ENCODE results near the gene TSGA10IP.

The TSGA10IP gene

DNA sequence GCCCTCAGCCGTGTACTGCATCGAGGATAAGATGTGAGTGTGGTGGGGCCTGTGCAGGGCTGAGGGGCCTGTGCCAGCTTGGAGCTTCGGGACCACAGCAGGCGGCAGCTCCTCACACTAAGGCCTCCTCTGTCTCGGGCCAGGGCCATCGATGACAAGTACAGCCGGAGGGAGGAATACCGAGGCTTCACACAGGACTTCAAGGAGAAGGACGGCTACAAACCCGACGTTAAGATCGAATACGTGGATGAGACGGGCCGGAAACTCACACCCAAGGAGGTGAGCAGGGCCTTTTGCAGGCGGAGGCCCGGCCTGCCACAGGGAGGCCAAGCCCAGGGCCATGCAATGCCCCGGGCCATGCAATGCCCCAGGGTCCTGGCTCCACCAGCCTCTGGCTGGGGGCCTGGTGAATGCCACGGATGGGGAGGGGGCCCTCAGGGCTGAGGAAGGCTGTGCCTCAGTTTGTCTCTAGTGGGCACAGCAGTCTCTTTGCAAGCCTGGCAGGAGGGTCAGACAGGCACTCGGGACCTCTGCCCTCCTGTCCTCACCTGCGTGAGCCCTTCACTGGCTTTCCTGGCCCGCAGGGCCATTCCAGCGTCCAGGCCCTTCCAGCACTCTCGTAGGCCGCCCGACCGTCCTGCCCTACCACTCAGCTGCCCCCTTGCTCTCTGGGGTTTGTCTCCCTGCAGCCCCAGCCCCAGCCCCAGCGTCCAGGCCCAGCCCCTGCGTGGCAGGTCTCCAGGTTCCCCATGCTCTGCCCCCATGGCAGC, 32.5 kb downstream of the TSGA10IP start:
- DNase-seq (ENCODE audit: low read depth) = no peak

- no peak for DNase-seq (ENCODE audit: low read depth)
Observed at GRCh38 chr11:65978391-65979238, 33.3 kb downstream of the TSGA10IP start.

DNA sequence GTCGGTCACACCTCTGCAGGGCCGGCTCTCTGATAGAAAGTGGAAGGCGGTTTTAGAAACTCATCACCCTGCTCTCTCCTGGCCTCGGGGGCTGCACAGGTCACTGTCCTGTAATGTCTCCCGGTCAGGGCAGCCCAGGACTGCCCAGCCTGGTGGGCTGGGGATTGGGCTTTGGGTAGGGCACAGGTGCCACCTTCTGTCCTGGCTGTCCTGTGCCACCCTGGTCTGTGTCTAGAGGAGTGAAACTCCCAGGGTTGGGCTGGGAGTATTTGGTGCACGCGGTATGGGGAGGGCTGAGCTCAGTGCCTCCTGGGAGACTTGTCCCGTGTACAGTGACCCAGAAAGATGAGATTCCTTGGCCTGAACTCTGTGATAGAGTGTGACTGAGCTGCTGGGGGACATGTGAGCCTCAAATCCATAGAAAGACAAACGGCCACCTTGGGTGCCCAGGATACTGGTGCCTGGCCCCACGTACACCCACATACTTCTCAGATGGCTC, 34.0 kb downstream of the TSGA10IP start:
- DNase-seq (ENCODE audit: low read depth) = no peak

DNA sequence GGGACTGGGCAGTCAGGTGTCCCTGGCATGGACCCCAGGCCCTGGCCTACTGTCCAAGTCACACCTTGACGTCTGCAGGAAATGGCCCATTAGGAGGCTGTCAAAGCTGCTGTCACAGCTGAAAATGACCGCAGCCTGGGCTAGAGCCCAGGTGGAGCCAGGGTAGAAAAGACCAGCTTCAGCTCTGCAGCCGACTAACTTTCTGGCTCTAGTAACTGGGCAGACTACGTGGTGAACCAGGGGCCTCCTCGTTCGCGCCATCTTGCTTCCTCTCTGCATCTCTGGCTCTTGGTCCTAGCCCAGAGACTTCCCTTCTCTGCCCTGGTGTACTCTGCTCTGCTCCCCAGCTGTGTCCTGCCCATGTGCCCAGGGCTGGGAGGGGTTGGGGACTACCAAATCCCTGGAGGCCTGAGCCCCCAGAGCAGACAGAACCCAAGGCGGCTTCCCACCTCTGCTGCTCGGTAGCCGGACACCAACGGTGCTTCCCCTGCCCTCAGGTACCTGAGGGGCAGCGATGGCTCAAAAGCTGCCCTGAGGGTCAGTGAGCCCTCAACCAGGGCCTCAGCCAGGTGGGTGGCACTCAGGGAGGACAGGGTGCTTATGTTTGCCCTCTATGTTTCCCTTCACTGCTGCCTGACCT, 35.9 kb downstream of the TSGA10IP start:
- DNase-seq (ENCODE audit: low read depth) = no peak

- DNase-seq (ENCODE audit: low read depth) = no peak
Observed at GRCh38 chr11:65981972-65982823, 36.9 kb downstream of the TSGA10IP start.

DNA sequence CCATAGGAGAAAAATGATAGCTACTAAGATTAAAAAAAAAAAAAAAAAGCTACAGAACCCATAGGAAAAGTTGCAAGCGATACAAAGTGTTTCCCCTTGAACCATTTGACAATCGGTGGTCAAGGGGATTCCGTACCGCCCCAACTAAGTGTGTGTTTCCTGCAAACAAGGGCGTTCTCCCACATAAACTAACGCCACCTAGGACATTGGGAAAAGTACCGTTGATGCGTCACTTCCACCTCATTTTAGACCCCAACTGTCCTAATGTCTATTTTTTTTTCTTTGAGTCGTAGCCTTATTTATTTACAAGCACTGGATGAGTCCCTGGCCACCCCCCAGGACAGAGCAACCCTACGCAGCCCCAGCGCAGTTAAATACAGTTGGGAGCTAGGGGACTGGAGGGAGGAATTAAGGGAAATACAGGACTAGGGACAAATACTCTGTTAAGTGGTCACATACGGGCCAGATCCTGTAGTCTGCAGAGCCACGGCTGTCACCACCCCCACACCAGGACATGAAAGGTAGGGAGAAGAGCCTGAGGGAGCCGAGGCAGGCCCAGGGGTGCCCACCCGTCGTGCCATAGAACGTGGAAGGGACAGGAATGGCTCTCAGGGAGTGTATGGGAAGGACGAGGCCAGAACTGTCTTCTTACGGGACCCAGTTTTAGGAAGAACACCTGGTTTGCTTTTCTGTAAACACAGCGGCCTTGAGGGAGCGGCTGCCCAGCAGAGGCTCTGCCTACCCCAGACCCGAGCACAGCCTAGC, 37.7 kb downstream of the TSGA10IP start:
- DNase-seq (ENCODE audit: low read depth) = no peak

- no peak for DNase-seq (ENCODE audit: low read depth)
Observed at GRCh38 chr11:65983589-65983987, 38.3 kb downstream of the TSGA10IP start.

GRCh38 chr11:65987336-65987735, 42.1 kb downstream of the TSGA10IP start:
- DNase-seq (ENCODE audit: low read depth) = no peak

DNA sequence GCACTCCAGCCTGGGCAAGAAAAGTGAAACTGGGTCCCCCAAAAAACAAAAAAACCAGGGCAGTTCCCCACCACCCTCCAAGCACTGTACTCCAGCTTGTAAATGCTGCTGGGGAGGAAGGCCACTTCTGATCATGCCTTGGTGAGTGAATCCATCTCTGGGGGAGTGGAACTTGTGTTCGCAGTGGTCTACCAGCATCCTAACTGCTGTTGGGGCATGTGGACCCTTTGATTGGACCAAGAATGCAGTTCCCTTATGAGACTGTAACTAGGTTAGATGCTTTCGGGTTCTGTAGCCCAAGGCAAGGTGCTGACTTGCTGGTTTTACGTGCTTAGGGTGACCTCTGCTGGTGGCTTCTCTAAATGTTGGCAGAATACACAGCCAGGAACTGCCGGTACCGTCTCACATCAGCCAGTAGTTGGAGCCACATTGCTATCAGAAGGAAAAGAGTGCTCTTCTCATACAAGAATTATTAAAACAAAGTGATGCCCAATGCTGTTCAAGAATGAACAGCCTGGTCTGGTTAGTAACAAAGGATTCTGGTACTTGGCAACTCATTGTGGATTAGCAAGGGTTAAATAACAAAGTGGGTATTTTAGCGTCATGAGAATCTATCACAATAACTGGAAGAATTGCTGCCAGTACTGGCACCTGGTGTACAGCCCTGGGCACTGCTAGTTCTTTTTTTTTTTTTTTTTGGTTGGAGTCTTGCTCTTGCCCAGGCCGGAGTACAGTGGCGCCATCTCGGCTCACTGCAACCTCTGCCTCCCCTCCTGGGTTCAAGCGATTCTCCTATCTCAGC, 43.7 kb downstream of the TSGA10IP start:
- DNase-seq (ENCODE audit: low read depth) = peak; percentile 74

DNA sequence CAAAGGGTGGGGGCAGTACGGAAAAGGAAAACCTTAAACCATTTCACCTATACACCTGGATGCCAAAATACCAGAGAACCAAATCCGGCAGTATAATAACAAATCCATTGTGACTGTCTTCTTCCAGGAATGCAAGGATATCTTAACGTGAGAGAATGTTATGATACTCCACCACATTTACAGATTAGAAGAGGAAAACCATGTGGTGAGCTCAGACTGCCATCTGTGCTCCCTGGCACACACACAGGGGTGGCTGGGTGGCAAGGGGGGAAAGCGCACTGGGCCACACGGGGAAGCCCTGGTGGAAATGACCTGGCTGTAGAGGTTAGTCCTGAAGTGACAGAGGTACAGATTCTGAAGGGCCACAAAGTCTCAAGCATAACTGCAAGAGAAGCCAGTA, 46.8 kb downstream of the TSGA10IP start:
- DNase-seq (ENCODE audit: low read depth) = no peak

- no peak for DNase-seq (ENCODE audit: low read depth)
Observed at GRCh38 chr11:65997286-65997685, 52.0 kb downstream of the TSGA10IP start.

- peak; percentile 83 for DNase-seq (ENCODE audit: low read depth)
Observed at GRCh38 chr11:66001942-66002647, 56.8 kb downstream of the TSGA10IP start, which contains the start of the genes BANF1 and EIF1AD. Gene BANF1 (plus strand): TSS chr11:66002503. CDS start chr11:66003251, 748 bp downstream. Gene EIF1AD (minus strand): TSS chr11:66002157. CDS start chr11:66000389, 1,768 bp downstream.

- no peak for DNase-seq (ENCODE audit: low read depth)
Observed at GRCh38 chr11:66002648-66003225, 57.5 kb downstream of the TSGA10IP start.

GRCh38 chr11:66003291-66003690, 58.0 kb downstream of the TSGA10IP start:
- no peak for DNase-seq (ENCODE audit: low read depth)

- no peak for DNase-seq (ENCODE audit: low read depth)
Observed at GRCh38 chr11:66004186-66004585, 58.9 kb downstream of the TSGA10IP start.

GRCh38 chr11:66006134-66006890, 61.0 kb downstream of the TSGA10IP start:
- DNase-seq (ENCODE audit: low read depth) = no peak

- DNase-seq (ENCODE audit: low read depth) = no peak
Observed at GRCh38 chr11:66006891-66007176, 61.6 kb downstream of the TSGA10IP start.

DNA sequence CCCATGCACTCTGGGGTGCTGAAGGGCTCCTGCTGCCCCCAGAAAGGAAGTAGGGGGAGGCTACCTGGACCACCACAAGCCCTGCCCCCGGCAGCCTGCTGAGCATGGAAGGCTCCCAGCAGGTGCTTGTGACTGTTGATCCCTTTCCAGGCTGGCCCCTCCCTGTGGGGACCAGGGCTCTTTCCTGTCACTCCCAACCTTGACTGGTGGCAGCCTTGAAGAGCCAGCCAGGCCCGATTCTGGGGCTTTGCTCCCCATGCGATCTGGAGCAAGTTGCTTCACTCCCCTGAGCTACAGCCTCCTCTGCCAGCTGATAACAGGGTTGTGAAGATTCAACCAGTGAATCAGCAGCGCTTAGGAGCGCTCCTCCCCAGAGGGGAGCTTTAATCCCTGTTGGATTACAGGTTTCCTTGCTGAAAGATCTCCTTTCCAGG, 61.9 kb downstream of the TSGA10IP start:
- no peak for DNase-seq (ENCODE audit: low read depth)
